GM19328 (cell line): ENCODE results near the gene GARIN5B.
"Not testable (repeated sequence)": the region's sequence is repeated elsewhere in the genome, so short reads cannot be mapped to it uniquely, and the experiment has no call there.

Source experiments
- ATAC-seq: cut with Tn5 transposase; IDR thresholded peaks from one replicate; pipeline ENCODE4 v1.9.1; 2021; ENCODE audit warnings: mild to moderate bottlenecking, moderate library complexity; ENCODE audit not compliant: unreplicated experiment

The GARIN5B gene

DNA sequence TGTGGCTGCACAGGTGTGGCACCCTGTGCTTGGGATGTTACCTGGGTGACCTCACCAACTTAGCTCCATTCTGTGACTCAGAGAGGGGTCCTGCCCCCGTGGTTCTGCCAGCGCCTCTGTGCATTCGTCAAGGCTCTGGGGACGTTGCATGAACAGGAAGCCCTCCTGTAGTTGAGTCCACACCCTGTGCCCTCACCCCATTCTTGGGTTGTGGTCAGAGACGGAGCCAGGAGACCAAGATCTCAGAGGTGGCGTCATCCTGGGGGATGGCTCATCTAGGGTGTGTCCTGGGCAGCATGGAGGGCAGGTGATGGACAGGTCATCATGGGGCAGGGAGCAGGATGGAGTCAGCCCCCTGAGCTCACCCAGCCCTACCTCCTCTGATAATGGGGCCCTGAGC, 11.0 kb downstream of the GARIN5B start:
- ATAC-seq = no peak

DNA sequence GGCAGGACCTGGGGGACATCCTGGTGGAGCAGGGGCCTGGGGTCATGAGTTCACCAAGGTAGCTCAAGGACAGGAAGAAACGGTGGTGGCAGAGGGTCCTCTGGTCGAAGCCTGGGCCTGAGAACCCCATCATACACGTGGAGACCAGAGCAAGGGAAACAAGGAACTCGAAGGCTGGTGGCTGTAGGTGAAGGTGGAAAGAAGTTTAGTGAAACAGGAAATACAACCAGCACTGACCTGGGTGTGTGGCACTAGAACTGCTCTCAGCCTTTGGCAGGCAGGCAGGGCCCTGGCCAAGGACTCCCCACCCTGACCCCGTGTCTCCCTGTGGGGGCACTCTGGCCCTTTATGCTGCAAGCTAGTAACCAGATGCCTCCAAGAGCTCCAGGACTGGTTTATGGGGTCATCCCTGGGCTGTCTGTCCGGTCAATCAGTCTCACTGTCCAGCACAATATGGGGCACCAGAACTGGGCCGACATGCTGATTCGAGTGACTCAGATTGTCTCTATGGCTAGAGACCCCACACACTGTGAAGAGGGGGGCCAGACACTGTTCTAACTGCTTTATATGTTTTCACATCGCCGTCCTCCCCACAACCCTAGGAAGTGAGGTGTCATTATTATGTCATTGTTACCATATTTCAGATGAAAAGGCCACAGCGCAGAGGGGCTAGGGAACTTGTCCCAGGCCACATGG, 12.3 kb downstream of the GARIN5B start:
- ATAC-seq = no peak

DNA sequence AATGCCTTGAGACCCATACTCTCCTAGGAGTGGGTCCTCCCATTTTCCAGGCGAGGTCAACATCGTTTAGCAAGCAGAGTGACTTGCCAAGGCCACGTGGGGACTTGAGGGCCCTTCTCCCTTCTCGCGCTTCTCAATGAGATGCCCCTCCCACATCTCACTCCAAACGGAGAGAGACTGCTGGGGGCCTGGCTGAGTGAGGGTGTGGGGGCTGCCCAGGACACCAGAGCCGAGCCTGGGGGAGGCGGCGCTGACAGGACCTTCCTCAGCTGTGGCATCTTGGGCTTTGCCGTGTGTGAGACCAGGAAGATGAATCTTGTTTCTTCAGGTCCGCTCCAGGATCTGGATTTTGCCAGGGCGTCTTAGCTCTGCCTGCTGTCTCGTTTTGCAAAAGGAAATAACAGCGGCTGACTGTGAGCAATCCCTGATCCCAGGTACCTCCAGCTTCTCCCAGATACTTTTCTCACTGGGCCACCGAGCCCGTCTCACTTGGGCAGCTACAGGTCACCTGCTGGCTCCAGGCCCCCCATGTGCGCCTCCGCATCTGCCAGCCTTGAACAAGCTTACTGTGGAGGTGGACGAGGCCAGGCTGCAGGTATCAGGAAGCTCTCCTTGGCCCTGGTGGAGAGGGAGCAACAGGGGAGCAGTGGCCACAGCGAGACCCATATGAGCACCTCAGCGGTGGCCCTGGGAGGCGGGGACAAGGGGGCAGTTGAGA, 14.6 kb downstream of the GARIN5B start:
- ATAC-seq = no peak

DNA sequence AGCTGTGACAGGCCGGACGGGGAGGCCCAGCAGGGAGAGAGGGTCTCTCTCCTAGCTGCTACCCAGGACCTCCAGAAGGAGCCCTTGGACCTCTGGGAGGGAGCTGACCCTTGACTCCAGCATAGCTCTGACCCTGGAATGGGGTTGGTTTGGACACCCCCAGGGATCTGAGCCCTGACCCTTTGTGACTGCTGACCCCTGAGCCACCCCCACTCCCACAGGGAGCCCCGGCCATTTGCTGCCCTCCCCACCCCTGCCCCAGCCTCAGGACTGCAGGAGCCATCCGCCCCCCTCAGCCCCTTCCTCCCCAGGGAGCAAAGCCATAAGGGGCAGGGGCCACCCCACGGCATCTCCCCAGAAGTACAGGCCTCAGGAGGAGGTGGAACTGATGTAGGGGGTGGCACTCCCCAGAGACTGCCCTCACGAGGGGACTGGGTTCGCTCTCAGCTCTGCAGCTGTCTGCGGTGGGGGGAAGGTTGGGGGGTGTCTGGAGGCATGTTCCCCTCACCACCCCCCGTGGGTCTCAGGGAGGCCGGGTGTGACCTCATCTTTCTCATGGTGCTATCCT, 15.5 kb downstream of the GARIN5B start:
- no peak for ATAC-seq

DNA sequence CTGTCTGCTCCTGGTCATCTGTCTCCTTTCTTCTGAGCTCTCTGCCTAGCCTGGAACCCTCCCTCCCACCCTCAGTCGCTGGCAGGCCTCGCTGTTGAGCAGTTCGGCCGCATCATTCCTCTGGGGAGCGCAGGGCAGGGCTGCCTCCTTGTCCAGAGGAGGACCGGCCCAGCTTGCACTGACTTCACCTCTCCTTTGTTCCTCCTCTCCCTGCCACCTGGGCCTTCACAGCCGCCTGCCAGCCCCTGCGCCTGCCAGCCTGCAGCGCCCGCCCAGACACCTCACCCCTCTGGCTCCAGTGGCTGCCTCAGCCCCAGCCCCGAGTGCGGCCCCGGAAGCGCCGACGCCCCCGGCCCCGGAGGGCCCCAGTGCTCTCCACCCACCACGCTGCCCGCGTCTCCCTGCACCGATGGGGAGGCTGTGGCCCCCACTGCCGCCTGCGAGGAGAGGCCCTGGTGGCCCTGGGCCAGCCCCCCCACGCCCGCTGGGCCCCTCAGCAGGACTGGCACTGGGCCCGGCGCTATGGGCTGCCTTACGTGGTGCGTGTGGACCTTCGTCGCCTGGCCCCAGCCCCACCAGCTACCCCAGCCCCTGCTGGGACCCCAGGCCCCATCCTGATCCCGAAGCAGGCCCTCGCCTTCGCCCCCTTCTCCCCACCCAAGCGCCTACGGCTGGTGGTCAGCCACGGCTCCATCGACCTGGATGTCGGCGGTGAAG, 16.2 kb downstream of the GARIN5B start:
- no peak for ATAC-seq

DNA sequence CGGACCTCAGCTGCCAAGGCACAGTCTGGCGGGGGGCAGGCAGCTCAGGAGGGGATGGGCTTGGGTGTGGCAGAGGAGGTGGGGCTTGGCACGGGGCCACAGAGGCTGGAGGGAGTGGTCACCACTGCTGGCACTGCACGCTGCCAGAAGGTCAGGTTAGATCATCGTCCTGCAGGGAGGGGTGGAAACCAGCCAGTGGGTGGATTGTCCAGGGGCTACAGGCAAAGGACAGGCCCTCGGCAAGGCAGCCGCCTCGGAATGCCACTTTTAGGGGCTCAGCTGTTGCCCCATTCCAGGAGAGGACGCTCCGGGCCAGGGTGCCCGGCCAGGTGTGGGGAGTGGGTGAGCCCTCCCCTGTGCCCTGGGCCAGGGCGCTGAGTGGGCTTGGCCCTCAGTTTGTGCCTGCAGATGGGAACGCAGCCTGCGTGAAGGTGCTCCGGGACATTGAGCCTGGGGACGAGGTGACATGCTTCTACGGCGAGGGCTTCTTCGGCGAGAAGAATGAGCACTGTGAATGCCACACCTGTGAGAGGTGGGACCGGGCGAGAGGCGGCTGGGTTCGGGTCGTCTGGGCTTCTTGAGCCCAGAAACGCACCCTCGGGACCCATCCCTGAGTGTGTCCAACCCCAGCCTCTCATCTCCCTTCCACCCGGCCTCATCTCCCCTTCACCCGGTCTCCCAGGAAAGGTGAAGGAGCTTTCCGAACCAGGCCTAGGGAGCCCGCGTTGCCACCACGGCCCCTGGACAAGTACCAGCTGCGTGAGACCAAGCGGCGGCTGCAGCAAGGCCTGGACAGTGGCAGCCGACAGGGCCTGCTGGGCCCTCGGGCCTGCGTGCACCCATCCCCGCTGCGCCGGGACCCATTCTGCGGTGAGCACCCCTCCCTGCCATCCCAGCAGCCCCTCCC, 17.0 kb downstream of the GARIN5B start:
- no peak for ATAC-seq

DNA sequence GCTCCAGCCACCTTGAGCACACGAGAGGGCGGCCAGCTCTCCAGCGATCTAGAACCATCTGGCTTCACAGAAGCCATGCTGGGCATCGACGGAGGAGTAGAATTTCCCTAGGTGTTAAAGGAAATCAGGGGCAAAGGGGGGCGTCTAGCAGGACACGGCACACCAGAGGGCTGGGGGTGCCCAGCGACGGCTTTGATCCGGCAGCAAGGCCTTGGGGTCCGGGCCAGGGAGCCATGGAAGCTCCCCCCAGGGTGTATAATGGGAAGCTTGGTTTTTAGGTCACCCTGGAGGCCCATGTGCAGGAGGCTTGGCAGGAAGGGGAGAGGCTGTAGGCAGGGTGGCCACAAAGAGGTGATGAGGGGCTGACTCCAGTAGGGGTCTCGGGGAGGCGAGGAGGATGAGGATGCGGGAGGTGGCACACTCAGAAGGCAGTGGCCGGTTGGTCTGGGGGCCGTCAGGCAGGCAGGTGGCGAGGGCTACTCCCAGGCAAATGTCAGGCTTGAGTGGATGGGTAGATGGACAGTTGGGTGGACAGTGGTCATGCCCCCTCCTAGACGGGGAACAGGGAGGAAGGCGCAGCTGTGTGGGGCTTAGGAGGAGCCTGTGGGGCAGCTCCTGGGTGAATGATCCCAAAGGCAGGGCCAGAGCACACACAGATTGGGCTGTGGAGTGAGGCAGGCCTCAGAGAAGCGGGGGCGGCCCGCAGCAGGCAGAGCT, 17.8 kb downstream of the GARIN5B start:
- ATAC-seq = no peak

DNA sequence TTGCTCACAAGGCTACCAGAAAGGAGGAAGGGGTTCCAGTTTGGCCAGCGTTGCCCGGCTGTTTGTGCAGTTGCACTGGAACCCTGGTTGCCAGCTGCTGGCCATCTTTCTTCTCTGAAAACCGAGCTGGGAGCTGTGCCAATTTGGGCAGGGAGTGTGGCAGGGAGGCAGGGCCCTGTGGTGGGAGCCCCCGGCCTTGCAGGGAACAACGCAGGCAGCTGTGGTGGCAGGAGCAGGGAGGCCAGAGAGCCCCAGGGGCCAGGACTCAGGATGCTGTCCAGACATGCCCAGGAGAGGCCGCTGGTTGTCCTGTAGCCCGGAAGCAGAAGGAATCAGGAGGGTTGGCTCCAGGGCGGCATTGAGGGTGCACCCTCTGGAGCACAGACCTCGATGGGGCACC, 18.6 kb downstream of the GARIN5B start:
- ATAC-seq = no peak

DNA sequence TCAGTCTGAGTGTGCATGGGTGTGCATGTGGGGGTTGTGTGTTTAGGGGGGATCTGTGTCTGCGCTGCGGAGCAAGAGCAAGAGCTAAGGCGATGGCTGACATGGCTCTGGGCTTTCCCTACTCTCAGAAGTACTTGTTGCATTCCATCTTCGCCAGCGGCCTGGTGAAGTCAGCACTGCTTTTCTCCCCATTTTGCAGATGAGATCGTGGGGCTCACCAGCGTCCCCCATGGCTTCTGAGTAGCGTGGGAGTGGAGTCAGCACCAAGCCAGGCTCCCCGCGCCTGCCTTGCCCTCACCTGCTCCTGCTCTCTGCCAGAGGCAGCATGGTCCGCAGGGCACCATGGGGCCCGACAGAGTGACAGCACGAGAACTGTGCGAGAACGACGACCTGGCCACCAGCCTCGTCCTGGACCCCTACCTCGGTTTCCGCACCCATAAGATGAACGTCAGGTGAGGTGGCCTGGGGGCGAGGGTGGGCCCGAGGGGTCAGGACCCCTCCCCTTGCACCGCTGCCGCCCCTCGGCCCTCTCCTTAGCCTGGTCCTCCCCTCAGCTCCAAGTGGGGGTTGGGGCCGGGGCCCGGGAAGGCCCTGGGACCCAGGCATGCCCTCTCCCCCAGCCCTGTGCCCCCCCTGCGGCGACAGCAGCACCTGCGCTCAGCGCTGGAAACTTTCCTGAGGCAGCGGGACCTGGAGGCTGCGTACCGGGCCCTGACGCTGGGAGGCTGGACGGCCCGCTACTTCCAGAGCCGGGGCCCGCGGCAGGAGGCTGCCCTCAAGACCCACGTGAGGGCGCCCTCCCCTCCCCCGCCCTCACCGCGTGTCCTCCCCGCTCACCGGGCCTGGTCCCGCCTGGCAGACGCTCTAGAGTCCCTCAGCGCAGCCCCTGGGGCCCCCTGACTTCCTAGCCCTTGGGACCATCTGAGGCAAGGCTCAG, 21.2 kb downstream of the GARIN5B start:
- ATAC-seq = no peak

DNA sequence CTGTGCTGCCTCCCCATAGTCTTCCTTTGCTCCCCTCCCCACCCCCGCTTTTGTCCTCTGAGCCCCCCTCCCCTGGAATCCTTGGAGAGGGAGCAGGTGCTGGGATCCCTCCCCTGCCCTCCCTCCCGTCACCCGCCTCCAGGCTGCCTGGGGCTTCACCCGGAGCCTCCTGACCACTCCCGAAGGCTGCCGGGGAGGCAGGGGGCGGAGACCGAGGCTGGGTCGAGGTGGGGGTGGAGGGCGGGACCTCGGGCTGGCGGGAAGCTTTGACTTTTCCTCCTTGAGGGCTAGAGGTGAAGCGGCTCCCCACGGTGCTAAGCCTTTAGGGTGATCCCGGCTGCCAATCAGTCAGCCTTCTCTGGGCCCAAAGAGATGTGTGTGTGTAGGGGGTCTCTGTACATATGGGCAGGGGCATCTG, 21.9 kb downstream of the GARIN5B start:
- ATAC-seq = no peak

DNA sequence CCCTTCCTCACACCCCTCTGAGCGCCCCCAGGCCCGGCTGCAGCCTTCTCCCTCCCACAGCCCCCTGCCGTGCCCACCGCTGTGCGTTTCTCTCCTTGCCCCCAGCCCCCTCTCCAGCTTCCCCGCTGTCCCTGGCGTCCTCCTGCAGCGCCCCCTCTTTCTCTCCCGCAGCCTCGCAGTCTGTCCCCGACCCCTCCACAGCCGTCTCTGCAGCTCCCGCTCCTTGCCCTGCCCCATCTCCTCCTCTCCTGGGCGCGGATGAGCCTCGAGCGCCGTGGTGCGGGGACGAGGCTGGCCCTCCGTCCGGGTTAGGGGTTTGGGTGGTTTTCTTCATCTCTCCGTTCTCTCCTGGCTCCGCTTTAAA, 22.3 kb downstream of the GARIN5B start:
- no peak for ATAC-seq

DNA sequence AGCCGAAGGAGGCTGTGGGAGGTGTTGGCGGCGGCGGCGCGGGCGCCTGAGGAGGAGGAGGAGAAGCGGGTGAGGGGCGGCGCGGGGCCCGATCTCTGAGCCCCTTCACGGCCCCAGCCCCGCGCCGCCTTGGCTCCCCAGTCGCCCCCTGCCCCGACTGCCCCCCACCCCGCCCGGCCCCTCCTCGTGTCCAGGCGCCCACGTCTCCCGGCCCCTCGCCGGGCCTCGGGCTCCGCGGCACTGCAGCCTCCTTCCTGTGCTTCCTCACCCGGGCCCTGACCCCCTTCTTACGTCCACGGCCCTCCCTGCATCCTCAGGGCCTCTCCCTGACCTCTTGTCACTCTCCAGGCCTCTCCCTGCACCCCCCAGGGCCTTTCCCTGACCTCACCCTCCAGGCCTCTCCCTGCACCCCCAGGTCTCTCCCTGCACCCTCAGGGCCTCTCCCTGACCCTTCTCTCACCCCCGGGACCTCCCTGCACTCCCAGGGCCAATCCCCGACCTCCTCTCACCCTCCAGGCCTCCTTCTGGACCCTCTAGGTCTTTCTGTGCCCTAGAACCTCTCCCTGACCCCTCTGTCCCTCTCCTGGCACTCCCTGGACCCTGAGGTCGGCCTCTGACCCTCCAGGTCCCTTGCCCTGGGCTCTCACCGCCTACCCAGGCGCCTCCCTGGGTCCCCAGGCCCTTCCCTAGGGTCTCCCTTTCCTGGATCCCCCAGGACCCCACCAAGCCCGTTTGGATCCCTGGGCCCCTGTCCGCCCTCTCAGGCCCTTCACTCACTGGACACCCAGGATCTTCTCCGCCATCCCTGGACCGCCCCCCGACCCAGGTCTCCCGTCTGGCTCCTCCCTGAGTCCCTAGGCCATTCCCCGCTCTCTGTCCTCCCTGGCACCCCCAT, 22.9 kb downstream of the GARIN5B start:
- no peak for ATAC-seq

DNA sequence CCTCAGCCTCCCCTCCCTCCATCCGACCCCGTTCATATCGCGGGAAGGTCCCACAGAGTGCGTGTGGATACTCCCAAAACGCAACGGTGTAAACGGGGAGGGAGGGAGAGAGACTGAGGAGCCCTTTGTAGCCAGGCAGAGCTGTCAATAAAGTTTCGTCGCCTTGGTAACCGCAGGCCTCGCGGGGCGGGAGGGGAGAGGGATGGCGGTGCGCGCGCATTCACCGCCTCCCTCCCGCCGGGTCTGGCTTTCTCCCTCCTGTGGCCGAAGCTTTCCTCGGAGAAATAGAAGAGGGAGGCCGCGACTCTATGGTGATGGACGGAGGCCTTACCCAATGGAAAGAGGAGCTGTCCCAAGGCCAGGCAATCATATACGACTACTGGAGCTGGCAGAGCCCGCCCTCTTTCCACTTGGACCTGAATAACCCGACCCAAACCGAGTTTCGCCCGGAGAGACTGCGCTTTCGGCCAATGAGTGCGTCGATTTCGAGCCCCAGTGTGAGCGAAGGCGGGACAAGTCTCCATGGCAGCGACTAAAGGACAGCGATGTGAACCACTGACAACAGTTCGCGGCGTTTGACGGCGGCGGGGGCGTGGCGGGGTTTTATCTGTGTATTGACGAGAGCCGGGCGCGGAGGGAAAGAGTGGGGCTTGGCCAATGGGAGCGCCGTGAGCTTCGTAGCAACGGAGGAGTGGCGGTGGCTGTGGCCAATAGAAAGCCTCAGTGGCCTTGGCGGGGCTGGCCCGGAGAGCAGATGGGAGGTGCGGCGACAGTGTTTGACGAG, 23.8 kb downstream of the GARIN5B start, which contains the start of gene KMT5C:
Gene KMT5C, plus strand, starts transcription at position 772 of the 784 bp plus-strand sequence. CDS start 2,061 bp downstream, outside the sequence.
- ATAC-seq = peak; percentile 82

DNA sequence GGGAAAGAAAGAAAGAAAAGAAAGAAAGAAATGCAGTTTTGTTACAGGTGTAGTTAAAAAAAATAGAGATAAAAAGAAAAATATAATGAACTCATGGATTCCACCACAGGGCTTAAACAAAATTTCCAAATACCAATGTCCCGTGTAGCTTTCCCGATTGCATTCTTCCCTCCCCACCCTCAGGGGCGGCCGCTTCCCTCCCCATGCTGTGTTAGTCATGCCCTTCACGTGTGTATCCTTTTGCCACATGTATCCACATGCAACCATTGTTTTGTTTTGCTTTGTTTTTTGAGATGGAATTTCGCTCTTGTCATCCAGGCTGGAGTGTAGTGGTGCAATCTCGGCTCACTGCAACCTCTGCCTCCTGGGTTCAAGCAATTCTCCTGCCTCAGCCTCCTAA, 27.0 kb downstream of the GARIN5B start:
- ATAC-seq = no peak

DNA sequence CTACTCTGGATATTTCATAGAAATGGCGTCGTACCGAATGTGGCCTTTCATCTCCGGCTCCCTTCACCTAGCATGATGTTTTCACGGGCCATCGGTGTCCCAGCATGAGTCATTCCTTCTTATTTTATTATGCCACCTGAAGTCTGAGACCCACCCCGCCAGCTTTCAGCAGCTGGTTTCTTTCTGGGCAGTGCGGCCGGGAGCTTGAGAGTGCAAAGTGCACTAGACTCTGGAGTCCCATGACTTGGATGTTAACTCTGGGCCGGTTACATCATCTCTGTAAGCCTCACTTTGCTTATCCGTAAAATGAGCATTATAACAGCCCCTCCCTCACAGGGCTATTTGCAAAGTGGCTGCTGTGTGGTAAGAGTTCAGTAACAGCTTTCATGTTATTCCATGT, 29.2 kb downstream of the GARIN5B start:
- no peak for ATAC-seq

DNA sequence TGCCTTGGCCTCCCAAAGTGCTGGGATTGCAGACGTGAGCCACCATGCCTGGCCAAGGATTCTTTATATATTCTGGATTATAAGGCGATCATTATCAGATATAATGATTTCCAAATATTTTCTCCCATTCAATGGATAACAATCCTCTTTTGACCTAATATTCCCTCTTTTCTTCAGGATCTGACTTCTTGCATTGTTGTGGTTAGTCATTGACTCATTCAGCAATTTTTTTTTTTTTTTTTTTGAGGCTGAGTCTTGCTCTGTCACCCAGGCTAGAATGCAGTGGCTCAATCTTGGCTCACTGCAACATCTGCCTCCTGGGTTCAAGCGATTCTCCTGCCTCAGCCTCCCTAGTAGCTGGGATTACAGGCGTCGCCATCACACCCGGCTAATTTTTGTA, 33.3 kb downstream of the GARIN5B start:
- not testable (repeated sequence) for ATAC-seq

DNA sequence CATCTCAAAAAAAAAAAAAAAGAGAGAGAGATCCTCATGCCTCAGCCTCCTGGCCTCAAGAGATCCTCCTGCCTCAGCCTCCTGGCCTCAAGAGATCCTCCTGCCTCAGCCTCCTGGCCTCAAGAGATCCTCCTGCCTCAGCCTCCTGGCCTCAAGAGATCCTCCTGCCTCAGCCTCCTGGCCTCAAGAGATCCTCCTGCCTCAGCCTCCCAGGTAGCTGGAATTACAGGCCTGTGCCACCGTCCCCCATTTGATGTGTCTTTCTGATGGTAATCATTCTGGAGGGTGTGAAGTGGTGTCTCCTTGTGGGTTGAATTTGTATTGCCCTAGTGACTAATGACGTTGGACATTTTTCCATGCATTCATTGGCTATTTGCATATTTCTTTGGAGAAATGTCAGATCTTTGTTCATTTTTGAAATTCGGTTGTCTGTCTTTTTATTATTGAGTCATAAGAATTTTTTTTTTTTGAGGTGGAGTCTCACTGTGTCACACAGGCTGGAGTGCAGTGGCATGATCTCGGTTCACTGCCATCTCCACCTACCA, 34.2 kb downstream of the GARIN5B start:
- ATAC-seq = not testable (repeated sequence)
